HL-60 (cell line): ENCODE results near the gene PIP4K2A.

Experiments used
- DNase-seq, 2 experiments: peaks; one replicate each; pipeline ENCODE4 v3.0.0-alpha.2; 2010 to 2020; ENCODE audit warnings: low read depth in 1 of 2, low spot score in 1 of 2
- H3K27ac ChIP-seq: fragments of 250-450 bp; sonication (Bioruptor Pico); replicated peaks from 2 replicates; pipeline ENCODE4 v1.5.1; 2020; ENCODE audit warnings: mild to moderate bottlenecking, moderate library complexity
- H3K27me3 ChIP-seq: fragments of 250-450 bp; sonication (Bioruptor Pico); 2 replicates; pipeline ENCODE4 v1.5.1; 2021; ENCODE audit warnings: mild to moderate bottlenecking, moderate library complexity; ENCODE audit not compliant: insufficient read depth, poor library complexity, severe bottlenecking
- H3K4me3 ChIP-seq: replicated peaks from 2 replicates; pipeline ENCODE4 v1.5.1; 2011; ENCODE audit warnings: mild to moderate bottlenecking, control low read depth, low read length; ENCODE audit not compliant: insufficient read depth
- GABPA ChIP-seq: IDR thresholded peaks from 2 replicates; pipeline ENCODE4 v1.6.1; 2012; ENCODE audit warnings: low read depth
- POLR2AphosphoS5 ChIP-seq: IDR thresholded peaks from 2 replicates; pipeline ENCODE4 v1.6.1; 2012; ENCODE audit warnings: low read depth
- SPI1 ChIP-seq: IDR thresholded peaks from 2 replicates; pipeline ENCODE4 v1.6.1; 2012; ENCODE audit warnings: low read depth, mild to moderate bottlenecking, borderline replicate concordance
- TF ChIP-seq, protein P1 (sequence below): IDR thresholded peaks from one replicate; pipeline ENCODE4 v1.5.1; 2011; ENCODE audit warnings: low read length, control low read depth, inconsistent platforms; ENCODE audit not compliant: insufficient read depth
- TF ChIP-seq, protein P2 (sequence below): IDR thresholded peaks from 2 replicates; pipeline ENCODE4 v1.6.1; 2012; ENCODE audit warnings: low read depth; ENCODE audit not compliant: insufficient replicate concordance

The PIP4K2A gene

DNA sequence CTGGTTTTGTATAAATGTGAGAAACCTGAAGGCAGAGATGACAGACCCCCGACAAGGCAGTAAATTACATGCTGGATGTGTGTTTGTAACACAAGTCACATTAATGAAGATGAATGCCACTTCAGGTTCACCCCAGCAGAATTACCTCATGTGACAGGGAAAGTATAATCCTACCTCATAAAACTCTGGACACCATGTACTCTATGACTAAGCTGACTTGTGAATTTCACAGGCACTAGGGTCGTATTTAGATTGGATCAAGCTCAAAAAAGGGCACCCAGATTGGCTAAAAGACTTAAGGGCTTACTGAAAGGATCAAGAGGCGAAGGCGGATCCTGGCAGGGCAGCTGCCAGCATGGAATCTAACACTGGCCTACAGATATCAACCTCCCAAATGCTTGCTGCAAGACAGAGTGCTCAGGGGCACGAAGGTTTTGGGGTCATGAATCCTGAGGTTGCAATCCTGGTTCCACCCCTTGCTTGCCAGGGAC is 161.4 kb downstream of the PIP4K2A start:
- no peak for DNase-seq
- Histone ChIP-seq H3K27ac (no peak overlapping the region), H3K4me3 (no peak overlapping the region), H3K27me3 (no peaks in the 10 kb centered on the region)
- TF ChIP-seq, protein P1, sequence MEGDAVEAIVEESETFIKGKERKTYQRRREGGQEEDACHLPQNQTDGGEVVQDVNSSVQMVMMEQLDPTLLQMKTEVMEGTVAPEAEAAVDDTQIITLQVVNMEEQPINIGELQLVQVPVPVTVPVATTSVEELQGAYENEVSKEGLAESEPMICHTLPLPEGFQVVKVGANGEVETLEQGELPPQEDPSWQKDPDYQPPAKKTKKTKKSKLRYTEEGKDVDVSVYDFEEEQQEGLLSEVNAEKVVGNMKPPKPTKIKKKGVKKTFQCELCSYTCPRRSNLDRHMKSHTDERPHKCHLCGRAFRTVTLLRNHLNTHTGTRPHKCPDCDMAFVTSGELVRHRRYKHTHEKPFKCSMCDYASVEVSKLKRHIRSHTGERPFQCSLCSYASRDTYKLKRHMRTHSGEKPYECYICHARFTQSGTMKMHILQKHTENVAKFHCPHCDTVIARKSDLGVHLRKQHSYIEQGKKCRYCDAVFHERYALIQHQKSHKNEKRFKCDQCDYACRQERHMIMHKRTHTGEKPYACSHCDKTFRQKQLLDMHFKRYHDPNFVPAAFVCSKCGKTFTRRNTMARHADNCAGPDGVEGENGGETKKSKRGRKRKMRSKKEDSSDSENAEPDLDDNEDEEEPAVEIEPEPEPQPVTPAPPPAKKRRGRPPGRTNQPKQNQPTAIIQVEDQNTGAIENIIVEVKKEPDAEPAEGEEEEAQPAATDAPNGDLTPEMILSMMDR = no peak

DNA sequence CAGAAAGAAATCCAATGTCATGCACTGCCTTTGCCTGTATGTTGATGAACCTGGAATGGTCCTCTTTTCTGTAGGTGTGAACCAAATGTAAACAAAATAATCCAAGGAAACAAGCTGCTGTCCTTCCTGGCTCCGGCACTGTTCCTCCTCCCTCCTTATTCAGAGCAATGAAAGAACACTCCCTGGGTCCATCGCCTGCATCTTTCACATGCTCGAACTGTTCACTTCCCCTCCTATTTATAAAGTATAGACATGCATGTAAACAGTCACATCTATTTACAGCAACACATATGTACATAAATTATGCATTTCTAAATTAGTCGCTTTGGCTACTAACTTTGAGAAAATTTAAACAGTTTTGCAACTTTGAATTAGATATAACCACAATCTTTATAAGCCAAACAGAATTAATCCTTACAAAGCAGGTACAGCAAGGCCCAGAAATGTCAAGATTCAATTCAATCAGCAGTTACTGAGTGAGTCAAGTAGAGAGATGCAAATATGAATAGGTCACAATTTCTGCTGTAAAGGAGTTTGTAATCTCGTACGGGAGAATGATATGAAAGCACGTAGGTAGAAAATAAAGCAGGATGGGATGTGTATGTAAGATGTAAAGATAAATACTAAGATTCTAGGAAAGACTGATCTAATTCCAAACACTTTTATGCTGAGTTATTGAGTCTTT is 162.6 kb downstream of the PIP4K2A start:
- H3K27ac ChIP-seq = no peak overlapping the region
- H3K4me3 ChIP-seq = no peak overlapping the region
- TF ChIP-seq GABPA (no peak), POLR2AphosphoS5 (no peak), SPI1 (no peak)
- TF ChIP-seq, protein P2, sequence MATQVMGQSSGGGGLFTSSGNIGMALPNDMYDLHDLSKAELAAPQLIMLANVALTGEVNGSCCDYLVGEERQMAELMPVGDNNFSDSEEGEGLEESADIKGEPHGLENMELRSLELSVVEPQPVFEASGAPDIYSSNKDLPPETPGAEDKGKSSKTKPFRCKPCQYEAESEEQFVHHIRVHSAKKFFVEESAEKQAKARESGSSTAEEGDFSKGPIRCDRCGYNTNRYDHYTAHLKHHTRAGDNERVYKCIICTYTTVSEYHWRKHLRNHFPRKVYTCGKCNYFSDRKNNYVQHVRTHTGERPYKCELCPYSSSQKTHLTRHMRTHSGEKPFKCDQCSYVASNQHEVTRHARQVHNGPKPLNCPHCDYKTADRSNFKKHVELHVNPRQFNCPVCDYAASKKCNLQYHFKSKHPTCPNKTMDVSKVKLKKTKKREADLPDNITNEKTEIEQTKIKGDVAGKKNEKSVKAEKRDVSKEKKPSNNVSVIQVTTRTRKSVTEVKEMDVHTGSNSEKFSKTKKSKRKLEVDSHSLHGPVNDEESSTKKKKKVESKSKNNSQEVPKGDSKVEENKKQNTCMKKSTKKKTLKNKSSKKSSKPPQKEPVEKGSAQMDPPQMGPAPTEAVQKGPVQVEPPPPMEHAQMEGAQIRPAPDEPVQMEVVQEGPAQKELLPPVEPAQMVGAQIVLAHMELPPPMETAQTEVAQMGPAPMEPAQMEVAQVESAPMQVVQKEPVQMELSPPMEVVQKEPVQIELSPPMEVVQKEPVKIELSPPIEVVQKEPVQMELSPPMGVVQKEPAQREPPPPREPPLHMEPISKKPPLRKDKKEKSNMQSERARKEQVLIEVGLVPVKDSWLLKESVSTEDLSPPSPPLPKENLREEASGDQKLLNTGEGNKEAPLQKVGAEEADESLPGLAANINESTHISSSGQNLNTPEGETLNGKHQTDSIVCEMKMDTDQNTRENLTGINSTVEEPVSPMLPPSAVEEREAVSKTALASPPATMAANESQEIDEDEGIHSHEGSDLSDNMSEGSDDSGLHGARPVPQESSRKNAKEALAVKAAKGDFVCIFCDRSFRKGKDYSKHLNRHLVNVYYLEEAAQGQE = no peak
- TF ChIP-seq, protein P1 = no peak
- no peaks in the 10 kb centered on the region for H3K27me3 ChIP-seq
- no peak for DNase-seq

DNA sequence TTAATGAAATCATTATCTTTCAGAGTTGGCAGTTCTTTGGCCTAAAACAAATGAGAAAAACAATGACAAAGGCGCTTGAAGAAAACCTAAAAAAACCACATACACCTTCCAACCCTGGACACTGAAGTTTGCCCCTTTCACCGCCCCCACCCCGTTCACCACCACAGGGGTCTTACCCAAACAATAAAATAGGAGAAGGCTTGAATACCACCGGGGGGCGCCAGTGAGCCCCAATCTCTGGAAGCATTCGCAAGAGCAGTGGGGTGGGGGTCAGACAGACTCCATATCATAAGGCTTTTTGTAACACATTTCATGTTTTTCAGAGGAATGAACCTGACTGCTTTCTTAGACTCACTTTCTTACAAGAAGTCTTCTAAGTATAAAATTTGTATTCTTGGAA is 163.6 kb downstream of the PIP4K2A start:
- DNase-seq = peak in 1 of 2 experiments; percentile 2
- H3K4me3 ChIP-seq = no peak overlapping the region
- no peaks in the 10 kb centered on the region for H3K27me3 ChIP-seq
- H3K27ac ChIP-seq = no peak overlapping the region
- TF ChIP-seq, protein P2 = no peak
- no peak for TF ChIP-seq GABPA
- TF ChIP-seq, protein P1 = no peak
- TF ChIP-seq SPI1 = no peak
- TF ChIP-seq POLR2AphosphoS5 = no peak

DNA sequence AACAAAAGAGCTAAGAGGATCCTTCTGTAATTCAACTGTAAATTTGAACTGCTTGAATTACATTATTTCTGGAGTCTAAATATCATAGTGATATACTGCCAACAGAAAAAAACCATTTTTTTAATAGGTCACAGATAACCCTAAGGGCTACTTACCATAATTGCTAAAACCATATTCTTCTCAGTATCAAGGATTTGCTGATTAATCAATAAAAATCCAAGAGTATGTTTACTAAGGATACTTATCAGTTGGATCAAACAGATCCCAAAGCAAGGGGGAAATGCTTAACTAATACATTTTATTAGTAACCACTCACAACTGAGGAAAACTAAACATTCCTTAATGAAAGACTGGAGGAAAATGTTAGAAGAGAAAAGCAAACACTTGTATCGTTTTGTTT is 166.0 kb downstream of the PIP4K2A start:
- no peak overlapping the region for H3K4me3 ChIP-seq
- TF ChIP-seq, protein P1 = no peak
- TF ChIP-seq SPI1 = no peak
- TF ChIP-seq GABPA = no peak
- TF ChIP-seq, protein P2 = no peak
- no peak for TF ChIP-seq POLR2AphosphoS5
- no peak for DNase-seq
- H3K27ac ChIP-seq = no peak overlapping the region
- H3K27me3 ChIP-seq = no peaks in the 10 kb centered on the region
